ENCODE results near the gene CELA2A.

CELA2A gene

DNA sequence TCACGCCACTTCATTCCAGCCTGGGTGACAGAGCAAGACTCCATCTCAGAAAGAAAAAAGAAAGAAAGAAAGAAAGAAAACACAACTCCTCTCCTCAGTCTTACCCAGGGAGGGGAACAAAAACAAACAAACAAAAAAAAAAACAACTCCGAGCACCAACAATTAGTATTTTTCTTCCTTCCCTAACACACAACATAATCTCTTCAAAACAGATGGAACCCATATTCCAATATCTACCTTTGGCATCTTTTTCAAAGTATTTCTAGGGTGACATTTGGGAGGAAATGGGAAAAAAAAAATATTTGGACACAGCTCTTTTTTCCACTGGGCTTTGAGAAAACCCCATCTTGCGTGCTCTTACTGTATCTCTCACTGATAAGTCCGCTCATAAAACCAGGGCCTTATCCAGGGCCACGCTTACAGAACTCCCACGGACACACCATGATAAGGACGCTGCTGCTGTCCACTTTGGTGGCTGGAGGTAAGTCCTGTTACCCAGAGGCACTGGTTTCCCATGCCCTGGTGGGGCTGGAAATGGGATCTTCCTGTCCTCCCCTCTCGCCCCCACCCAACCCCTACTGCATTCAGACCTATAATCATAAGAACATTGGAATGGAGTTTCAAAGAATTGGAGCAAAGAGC, at the start of gene CELA2A:
CELA2A (plus strand) TSS at position 420 of the 642 bp plus-strand sequence; CDS start at position 442, 22 bp downstream.
- DNase-seq (ENCODE audit: low read depth), result no peak

DNA sequence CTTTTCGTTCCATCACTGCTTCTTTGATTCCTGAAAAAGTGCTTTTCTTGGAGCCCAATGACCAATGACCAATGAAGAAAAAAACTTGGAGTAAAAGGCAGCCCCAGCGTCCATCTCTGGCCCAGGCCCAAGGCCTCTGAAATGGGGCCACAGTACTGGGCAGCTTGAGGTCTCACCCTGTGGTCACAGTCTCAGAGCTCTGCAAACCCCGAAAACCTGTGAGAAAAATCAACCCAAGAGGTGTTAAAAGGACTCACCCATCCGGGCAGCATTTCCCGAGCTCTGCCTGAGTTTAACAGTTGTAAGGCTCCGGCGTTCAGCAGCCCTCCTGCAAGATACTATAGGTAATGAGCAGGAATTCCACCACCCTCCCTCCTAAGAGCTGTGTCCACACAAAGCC, 49.0 kb upstream of the CELA2A start:
- DNase-seq (ENCODE audit: low read depth), result no peak

DNA sequence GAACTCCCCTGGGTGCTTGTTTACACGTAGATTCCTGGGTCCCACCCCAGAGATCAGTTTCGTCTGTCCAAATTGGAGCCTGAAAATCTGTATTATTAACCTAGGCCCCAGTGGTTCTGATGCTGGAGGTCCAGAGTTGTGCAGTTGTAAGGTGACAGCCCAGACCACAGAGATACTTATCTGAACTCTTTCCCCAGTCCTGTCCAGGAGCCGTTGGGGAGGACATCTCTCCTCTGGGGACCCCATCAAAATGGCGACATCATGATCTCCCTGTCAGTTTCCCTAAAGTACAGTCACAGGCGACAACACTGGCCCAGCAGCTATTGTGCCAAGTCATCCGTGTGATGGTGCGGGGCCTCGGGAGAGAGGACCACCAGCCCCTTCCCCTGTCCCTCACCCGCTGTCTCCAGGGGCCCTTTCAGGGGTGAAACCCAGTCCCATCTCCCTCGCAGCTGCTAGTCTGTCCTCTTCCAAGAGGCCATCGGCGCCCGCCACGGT, 47.6 kb upstream of the CELA2A start:
- no peak for DNase-seq (ENCODE audit: low read depth)

DNA sequence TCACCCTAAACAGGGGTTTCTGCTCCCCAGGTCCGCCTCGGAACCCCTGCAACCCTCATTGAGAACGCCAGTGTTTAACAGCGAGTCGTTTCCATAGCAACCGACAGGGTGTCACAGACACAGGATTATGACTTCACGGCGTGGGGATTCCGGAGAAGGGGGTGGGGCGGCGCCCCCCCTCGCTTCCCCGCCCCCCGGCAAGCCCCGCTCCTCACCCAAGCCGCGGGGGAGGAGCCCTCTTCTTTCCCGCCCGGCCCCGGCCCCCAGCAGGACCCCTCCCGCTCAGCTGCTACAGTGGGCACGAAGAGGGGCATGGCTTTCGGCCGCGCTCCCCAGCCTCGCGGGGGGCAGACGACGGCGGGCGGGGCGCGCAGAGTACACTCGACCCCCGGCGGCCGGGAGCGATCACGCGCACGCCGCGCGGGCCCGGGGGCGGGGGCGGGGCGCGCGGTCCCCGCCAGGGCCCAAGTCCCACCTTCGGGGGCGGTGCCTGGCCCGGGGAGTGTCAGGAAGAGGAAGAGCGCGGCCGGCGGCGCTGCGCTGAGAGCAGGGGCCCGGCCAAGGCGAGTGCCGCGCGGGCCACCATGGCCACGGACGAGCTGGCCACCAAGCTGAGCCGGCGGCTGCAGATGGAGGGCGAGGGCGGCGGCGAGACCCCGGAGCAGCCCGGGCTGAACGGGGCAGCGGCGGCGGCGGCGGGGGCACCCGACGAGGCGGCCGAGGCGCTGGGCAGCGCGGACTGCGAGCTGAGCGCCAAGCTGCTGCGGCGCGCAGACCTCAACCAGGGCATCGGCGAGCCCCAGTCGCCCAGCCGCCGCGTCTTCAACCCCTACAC, 46.9 kb upstream of the CELA2A start, which contains the start of gene EFHD2:
EFHD2 (plus strand) TSS at position 501 of the 835 bp plus-strand sequence; CDS start at position 585, 84 bp downstream.
- peak; percentile 80 for DNase-seq (ENCODE audit: low read depth)

GRCh38 chr1:15410223-15410883, 46.2 kb upstream of the CELA2A start:
- no peak for DNase-seq (ENCODE audit: low read depth)

DNA sequence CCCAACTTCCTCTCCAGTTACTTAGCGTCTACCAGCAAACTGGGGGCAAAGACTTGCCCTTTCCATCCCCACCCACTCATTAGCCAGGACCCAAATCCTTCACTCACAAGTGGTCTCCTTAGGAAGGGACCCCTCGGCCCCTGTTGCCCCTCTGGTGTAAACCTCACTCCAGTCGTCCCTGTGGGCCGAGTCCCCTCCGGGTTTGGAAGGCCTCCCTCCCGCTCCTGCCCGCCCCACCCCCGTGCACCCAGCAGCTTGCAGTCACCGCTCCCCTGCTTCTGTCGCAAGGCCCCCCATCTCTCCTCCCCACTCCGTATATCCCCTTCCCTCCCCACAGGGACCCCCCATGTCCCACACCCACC, 45.7 kb upstream of the CELA2A start:
- DNase-seq (ENCODE audit: low read depth), result no peak

DNA sequence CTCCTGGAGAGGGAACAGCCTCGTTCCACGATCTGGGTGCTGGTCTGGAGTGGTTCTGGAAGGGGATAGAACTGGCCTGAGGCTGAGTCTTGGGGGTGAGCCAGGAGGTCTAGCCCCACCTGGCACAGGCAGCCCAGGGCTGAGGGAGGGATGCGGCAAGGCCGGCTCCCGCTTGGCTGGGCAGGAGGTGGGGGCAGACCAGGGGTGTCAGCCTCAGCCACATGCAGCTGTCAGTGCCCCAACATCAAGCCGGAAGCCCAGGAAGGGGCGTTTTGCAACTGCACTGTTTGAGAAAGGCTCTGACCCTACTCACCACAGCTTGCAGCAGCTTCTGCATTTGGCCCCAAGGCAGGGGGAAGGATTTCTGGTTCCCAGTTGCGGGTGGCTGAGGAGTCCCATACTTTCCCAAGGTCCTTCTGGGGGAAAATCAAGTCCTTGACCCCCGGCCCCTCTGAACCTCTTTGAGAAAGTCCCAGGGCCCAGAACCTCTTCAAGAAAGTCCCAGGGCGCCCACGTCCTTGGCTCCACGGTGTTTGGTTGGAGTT, 44.9 kb upstream of the CELA2A start:
- no peak for DNase-seq (ENCODE audit: low read depth)

GRCh38 chr1:15412175-15412800, 44.2 kb upstream of the CELA2A start:
- no peak for DNase-seq (ENCODE audit: low read depth)

DNA sequence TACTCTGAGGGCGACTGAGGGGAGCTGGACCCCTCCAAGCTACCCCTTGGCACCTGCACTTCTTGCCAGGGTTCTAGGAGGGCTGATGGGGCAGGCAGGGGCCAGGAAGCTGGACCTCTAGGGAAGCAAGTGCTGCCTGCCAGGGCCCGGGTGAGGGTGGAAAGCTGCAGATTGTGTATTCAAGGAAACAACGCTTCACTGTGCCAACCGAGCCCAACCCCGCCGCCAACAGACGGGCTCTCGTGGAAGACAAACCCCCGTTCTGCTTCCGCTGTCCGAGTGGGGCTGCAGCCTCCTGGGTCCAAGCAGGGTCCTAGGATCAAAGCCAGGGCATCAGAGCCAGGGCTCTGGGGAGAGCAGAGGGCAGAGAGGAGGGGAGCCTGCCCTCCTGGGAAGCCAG, 43.7 kb upstream of the CELA2A start:
- no peak for DNase-seq (ENCODE audit: low read depth)

DNA sequence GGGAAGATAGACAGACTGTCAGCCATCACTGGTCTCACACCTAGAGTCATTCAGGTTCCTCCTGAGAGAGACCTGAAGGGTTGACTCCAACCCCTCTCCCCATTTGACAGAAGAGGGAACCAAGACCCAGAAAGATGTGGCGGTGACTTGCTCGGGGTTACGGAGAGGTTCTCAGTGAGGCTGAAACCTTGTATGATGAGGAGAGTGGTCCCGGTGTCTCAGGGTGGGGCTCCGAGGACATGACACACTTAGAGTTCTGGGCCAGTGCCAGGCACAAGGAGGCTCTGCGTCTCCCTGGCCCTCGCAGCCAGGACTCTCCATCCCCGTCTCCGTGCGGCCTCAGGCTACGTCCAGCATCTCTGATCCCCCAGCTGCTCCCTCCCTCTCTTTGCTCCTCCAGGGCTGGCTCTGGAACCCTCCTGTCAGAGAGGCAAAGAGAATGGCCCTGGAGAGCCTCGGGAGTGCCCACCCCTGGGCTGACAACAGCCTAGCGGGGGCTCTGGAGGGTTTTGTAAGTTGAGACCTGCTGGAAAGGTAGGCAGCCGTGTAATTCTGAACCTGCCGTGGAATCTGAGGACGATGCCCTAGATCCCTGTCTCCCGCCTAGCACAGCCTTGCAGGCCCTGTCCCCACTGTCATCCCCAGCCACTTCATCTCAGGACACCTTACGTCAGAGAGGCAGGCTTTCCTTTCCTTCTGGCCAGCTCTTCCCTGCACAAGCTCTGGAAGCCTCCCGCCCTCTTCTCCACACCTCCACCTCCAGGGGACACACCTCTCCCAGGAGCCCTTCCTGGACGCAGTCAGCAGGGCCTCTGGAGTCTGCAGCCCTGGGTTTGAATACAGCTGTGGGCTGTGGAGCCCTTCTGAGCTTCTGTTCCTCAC, 42.7 kb upstream of the CELA2A start:
- DNase-seq (ENCODE audit: low read depth), result no peak

GRCh38 chr1:15414445-15414983, 42.0 kb upstream of the CELA2A start:
- no peak for DNase-seq (ENCODE audit: low read depth)

DNA sequence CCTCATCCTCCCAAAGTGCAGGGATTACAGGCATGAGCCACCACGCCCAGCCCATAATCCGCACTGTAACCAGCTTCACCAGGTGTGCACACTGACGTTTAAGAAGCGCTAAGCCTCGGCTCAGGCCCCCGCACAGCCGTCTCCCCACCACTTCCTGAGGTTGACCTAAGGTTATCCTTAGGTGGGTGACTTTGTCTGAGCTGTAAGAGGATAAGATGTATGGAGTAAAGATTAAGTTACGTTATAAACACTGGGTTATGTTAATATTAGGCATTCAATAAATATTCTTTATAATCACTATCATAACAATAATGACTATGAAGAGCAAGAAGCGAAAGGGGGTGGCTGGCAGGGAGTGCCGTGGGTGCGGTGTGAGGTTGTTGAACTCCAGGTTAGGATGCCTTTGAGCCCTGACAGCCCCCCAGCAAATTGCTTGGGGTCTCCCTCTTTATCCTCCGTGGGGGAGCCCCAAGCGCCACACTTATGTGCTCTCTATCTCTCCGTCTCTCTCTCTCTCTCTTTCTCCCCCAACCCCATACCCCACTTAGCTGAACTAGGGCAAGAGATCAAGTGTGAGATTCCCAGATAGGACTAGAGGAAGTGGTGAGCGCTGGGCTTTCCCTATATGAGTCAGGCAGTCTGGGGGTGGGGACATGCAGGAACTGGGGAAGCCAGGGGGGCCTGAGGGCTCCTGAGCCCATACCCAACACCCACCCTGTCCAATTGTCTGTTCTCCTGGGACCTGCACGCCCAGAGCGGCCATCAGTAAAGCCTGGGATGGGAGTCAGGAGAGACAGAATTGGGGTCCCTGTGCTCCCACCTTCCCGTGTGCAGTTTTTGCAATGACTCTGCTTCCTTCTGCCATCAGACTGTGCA, 39.2 kb upstream of the CELA2A start:
- DNase-seq (ENCODE audit: low read depth), result peak; percentile 54

DNA sequence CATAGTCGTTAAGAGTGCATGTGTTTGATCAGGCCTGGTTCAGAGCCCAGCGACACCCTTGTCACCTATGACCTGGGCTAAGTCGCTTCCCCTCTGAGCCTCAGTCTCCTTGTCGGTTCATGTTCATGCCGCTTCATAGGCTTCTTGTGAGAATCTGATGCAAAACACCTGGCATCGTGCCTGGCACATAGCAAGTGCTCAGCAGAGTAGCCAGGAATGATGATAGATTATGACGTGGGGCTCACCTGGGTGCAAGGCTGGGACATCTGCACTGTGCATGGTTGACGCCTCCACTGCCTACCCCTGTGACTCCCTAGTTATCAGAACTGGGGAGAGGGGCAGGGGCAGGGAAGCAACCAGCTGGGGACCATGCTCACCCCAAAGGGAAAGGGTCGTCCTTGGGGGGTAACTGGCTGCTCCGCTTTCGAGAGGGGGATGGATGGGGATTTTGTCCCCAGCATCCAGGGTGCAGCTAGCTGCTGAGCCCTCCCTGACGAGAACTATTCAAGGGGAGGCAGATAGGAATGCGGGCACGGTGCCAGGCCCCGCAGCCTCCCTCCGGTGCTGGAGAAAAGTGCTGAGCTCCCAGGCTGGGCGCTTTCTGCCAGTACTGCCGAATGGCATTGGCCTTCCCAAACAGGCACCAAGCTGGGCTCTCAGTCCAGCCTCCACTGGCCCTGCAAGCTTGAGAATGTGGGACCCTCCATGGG, 37.6 kb upstream of the CELA2A start:
- no peak for DNase-seq (ENCODE audit: low read depth)

DNA sequence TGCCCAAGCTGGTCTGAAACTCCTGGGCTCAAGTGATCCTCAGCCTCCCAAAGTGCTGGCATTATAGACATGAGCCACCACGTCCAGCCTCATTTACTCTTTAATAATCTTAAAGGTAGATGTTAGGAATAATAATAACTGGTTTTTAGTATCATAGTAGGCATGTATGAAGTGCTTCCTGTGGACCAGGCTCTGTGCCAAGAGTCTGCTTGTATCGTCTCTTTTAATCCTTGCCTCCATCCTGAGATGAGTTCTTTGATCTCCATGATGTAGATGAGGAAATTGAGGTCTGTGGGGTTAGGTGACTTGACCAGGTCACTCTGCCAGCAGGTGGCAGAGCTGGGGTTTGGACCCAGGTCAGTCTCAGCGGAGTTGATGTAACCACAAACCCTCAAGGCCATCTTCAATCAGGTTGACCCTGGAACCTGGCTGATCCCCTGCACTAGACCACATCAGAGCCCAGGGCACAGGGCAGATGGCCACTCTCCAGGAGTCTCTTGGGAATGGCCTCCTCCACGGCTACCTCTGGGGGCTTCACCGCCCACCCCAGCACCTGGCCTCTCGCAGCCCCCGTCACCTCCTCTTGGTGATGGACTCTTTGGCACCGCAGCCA, 35.6 kb upstream of the CELA2A start:
- no peak for DNase-seq (ENCODE audit: low read depth)

DNA sequence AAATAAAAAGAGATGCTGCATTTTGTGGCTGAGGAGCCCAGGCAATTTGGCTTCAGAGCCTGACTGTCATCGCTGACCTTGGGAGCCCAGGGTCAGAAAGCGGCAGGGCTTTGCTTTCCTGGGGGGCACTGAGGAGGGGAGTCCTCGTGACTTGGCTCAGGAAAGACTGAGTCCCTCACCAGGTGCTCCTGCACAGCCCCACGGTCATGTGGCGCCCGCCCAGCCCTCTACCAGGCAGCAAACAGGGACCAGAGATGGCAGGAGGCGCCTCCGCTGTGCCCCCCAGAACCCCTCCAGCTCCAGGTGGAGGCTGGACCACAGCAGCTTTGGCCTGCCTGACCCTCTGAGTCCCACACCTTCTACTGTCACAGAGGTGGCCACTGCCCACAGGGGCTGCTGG, 33.7 kb upstream of the CELA2A start:
- DNase-seq (ENCODE audit: low read depth), result no peak

DNA sequence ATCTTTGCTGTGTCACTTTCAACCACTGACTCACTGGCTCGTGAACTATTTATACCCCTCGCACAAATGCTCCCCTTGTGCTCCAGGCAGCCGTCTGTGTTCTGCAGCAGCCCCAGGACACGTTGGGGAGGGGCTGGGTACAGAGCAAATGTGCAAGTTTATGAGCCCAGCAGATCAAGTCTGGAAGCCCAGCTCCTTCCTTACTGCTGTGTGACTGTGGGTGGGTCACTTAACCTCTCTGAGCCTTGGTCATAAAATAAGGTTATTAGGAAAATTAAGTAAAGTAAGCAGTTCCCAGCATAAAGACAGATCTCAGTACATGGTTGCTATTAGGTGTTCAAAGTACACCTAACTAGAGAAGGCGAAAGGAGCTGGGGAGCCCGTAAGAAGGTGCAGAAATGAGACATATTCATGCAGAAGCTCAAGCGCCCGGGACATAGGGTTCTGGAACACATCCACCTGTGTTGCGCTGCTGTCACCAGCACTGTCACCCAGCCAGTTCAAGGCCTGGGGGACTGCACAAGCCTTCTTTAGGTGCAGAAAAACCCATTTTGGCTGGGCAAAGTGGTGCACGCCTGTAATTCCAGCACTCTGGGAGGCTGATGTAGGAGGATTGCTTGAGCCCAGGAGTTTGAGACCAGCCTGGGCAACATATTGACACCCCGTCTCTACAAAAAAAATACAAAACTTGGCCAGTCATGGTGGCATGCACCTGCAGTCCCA, 33.0 kb upstream of the CELA2A start:
- no peak for DNase-seq (ENCODE audit: low read depth)

DNA sequence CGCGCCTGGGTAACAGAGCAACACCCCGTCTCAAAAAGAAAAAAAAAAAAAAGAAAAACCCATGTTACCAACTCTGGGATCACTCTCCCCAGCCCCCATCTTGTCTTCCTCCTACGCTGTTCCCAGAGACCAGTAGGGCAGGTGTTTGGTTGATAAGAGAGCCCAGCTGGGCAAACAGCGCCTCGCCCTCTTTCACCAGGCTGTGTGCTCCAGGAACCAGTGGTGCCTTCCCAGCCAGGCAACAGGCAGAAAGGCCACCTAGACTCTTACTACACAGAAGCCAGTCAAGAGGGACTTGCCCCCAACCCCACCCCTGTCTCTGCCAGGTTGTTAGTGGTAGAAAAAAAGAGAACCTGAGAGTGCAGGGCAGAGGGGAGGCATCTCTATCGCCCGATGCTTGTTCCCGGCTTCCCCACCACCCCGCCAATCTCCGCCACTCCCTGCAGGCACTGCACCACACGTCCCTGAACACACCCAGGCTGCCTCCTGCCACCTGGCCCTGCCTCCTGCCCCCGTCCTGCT, 32.3 kb upstream of the CELA2A start:
- DNase-seq (ENCODE audit: low read depth), result no peak

DNA sequence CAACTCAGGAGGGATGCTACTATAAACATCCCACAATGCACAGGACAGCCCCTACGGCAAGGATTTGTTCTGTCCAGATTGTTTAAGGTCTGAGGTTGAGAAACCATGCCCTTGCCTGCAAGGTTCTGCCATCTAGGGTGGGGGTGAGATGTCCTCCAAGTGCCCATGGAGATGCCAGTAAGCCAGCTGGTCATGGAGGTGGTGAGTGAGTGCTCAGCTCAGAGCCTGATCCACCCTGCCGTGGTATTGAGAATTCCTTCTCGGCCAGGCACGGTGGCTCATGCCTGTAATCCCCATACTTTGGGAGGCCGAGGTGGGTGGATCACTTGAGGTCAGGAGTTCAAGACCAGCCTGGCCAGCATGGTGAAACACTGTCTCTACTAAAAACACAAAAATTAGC, 31.6 kb upstream of the CELA2A start:
- no peak for DNase-seq (ENCODE audit: low read depth)
